CD14-positive monocyte (primary cell): Measurements from ENCODE around the gene FLOT2. TPM values are rescaled to one million over a fixed set of nuclear protein-coding genes. Genes with fewer than 3 reads are reported as not detected.
A peak's percentile ranks its signal among the peaks of the same experiment; 100 is the strongest.

Source experiments
- DNase-seq, 3 donors: peaks; one replicate each; pipeline ENCODE4 v3.0.0-alpha.2; 2011 to 2022
- H2AFZ ChIP-seq: 2 replicates; pipeline ENCODE4 v1.6.0; 2012; ENCODE audit warnings: mild to moderate bottlenecking, low read depth, low read length, inconsistent platforms; ENCODE audit not compliant: insufficient read depth, poor library complexity, severe bottlenecking
- H3K27ac ChIP-seq, 2 donors: 1 replicate in 1 of 2; 2 replicates in 1 of 2; pipeline ENCODE4 v1.5.1; 2012 to 2013; ENCODE audit warnings: low read length in 2 of 2, control low read depth in 1 of 2, inconsistent platforms in 1 of 2, low read depth in 1 of 2, mild to moderate bottlenecking in 1 of 2
- H3K27me3 ChIP-seq, 2 donors: one replicate each; pipeline versions ENCODE4 v1.6.0 to v1.6.1; 2011 to 2013; ENCODE audit warnings: low read length in 2 of 2; ENCODE audit not compliant: control insufficient read depth in 2 of 2, insufficient read depth in 2 of 2
- H3K36me3 ChIP-seq, 2 donors: replicated peaks in 1 of 2; 1 replicate in 1 of 2; 2 replicates in 1 of 2; pipeline versions ENCODE4 v1.5.1 to v1.6.1; 2012 to 2013; ENCODE audit warnings: low read length in 2 of 2, control low read depth in 1 of 2, inconsistent platforms in 1 of 2, mild to moderate bottlenecking in 1 of 2; ENCODE audit not compliant: insufficient read depth in 2 of 2, control insufficient read depth in 1 of 2
- H3K4me1 ChIP-seq, 2 donors: 1 replicate in 1 of 2; 2 replicates in 1 of 2; pipeline versions ENCODE4 v1.5.1 to v1.6.1; 2012 to 2013; ENCODE audit warnings: low read length in 2 of 2, control low read depth in 1 of 2, inconsistent platforms in 1 of 2, mild to moderate bottlenecking in 1 of 2, moderate library complexity in 1 of 2; ENCODE audit not compliant: insufficient read depth in 2 of 2, control insufficient read depth in 1 of 2
- H3K4me2 ChIP-seq: replicated peaks from 2 replicates; pipeline ENCODE3; 2012; ENCODE audit warnings: low read length, moderate library complexity, mild to moderate bottlenecking; ENCODE audit not compliant: poor library complexity, severe bottlenecking; ENCODE audit errors: extremely low read depth
- H3K4me3 ChIP-seq, 3 experiments: fragments of 200-600 bp in 1 of 3; sonication (generic) in 1 of 3; replicated peaks in 1 of 3; 1 replicate in 2 of 3; 2 replicates in 1 of 3; pipeline ENCODE4 v1.5.1; 2011 to 2013; ENCODE audit warnings: low read length in 3 of 3, mild to moderate bottlenecking in 3 of 3, control low read depth in 2 of 3, low read depth in 2 of 3, inconsistent platforms in 1 of 3, moderate library complexity in 1 of 3
- H3K79me2 ChIP-seq: 2 replicates; pipeline ENCODE4 v1.6.0; 2012; ENCODE audit warnings: mild to moderate bottlenecking, control low read depth, inconsistent platforms, low read length, moderate library complexity; ENCODE audit not compliant: insufficient read depth
- H3K9ac ChIP-seq: 2 replicates; pipeline ENCODE4 v1.6.0; 2017; ENCODE audit warnings: low read length, mild to moderate bottlenecking; ENCODE audit not compliant: insufficient read depth, poor library complexity, severe bottlenecking
- H3K9me3 ChIP-seq, 2 donors: replicated peaks in 1 of 2; 1 replicate in 1 of 2; 2 replicates in 1 of 2; pipeline versions ENCODE4 v1.5.1 to v1.6.1; 2012 to 2013; ENCODE audit warnings: low read length in 2 of 2, control low read depth in 1 of 2; ENCODE audit not compliant: control insufficient read depth in 1 of 2, insufficient read depth in 1 of 2
- H4K20me1 ChIP-seq: 2 replicates; pipeline ENCODE4 v1.6.0; 2012; ENCODE audit warnings: mild to moderate bottlenecking, low read length, control low read depth, moderate library complexity; ENCODE audit not compliant: insufficient read depth
- H3K27ac Mint-ChIP-seq, 7 donors: one replicate each; pipeline ENCODE4 v1.8.0; 2020; ENCODE audit warnings: mild to moderate bottlenecking in 7 of 7, mixed read lengths in 7 of 7, moderate library complexity in 6 of 7, inconsistent platforms in 2 of 7
- H3K27me3 Mint-ChIP-seq, 3 donors: one replicate each; pipeline ENCODE4 v1.8.0; 2021 to 2022; ENCODE audit warnings: low read depth in 3 of 3, mild to moderate bottlenecking in 3 of 3, mixed read lengths in 3 of 3, moderate library complexity in 3 of 3, inconsistent platforms in 1 of 3
- H3K36me3 Mint-ChIP-seq, 2 donors: one replicate each; pipeline ENCODE4 v1.8.0; 2020; ENCODE audit warnings: mixed read lengths in 2 of 2, inconsistent platforms in 1 of 2, mild to moderate bottlenecking in 1 of 2
- H3K4me1 Mint-ChIP-seq: one replicate; pipeline ENCODE4 v1.8.0; 2020; ENCODE audit warnings: mild to moderate bottlenecking, mixed read lengths
- H3K4me3 Mint-ChIP-seq, 2 donors: one replicate each; pipeline ENCODE4 v1.8.0; 2020; ENCODE audit warnings: mild to moderate bottlenecking in 2 of 2, mixed read lengths in 2 of 2, moderate library complexity in 1 of 2
- H3K9me3 Mint-ChIP-seq, 7 donors: one replicate each; pipeline ENCODE4 v1.8.0; 2020 to 2022; ENCODE audit warnings: mixed read lengths in 7 of 7, mild to moderate bottlenecking in 6 of 7, moderate library complexity in 6 of 7, inconsistent platforms in 2 of 7
- CTCF ChIP-seq: fragments of 200-600 bp; IDR thresholded peaks from one replicate; pipeline ENCODE4 v1.8.0; 2022; ENCODE audit warnings: antibody characterized with exemption, mild to moderate bottlenecking
- WGBS: methylation state at CpG from one replicate; pipeline ENCODE4 v1.1.5; 2013; ENCODE audit warnings: missing lambda C conversion rate; ENCODE audit not compliant: insufficient coverage; 5-methylcytosine and 5-hydroxymethylcytosine counted together
- intact Hi-C, 2 donors: fragments of 100-400 bp; cut with micrococcal nuclease; formaldehyde crosslinking; loops; one replicate each; pipeline versions ENCODE4 v1.15.0 to v1.15.1; 2023
- polyA plus RNA-seq, 3 donors: library from polyadenylated mRNA; depleted of rRNA in 1 of 3; unstranded in 2 of 3; stranded (reverse) in 1 of 3; fragments of 300-500 nt in 2 of 3; fragments of >200 nt in 1 of 3; fragmentation: Illumina TruSeq in 2 of 3; gene quantifications; 1 replicate in 2 of 3; 2 replicates in 1 of 3; pipeline ENCODE4 v1.2.3, GENCODE V29; 2012 to 2021

The FLOT2 gene
- polyA plus RNA-seq, 3 donors, result 138 to 271 (median 244) TPM

- Histone ChIP-seq H3K79me2 (peaks cover 21% of the 10 kb centered on the region), H3K27ac (peak within 1 kb of the TSS in 1 of 2 donors; percentile 67), H3K36me3 (peaks cover 23 to 25% of the 10 kb centered on the region in 2 donors), H3K4me3 (peak within 1 kb of the TSS; percentile 53 to 88 (median 63)), H3K4me1 (peaks cover 22 to 31% of the 10 kb centered on the region in 2 donors), H3K27me3 (no peaks in the 10 kb centered on the region), H3K9ac (peak within 1 kb of the TSS; percentile 71), H3K4me2 (peak within 1 kb of the TSS; percentile 98), H4K20me1 (peaks cover 27% of the 10 kb centered on the region), H3K9me3 (no peaks in the 10 kb centered on the region), H2AFZ (peak within 1 kb of the TSS; percentile 97)
- Mint-ChIP-seq H3K9me3 (peaks cover 0 to 2% (median 0%) of the 10 kb centered on the region in 7 donors), H3K36me3 (peaks cover 29 to 30% of the 10 kb centered on the region in 2 donors), H3K27me3 (peaks cover 1 to 10% (median 2%) of the 10 kb centered on the region in 3 donors), H3K4me1 (peaks cover 26% of the 10 kb centered on the region), H3K4me3 (peak within 1 kb of the TSS; percentile 90 to 96), H3K27ac (peak within 1 kb of the TSS; percentile 56 to 79 (median 64))
- DNase-seq, result peak; percentile 88 to 93 (median 89)
- peak; percentile 99 for TF ChIP-seq CTCF
- intact Hi-C loops, result loop anchor here (2.0 to 10.0 kb wide), 3 partner anchors 48 to 212 kb away; partner anchors contain the start of gene PHF12 (in 2 of the 2)
- WGBS, result 1% methylated on average over 54 of the region's 55 CpGs
Measured at GRCh38 chr17:28902819-28903545, 5.4 kb upstream of the FLOT2 start, which contains the start of gene DHRS13. TSS of gene DHRS13 (minus strand) at chr17:28903079. CDS start at chr17:28902944, 135 bp downstream.

- no peak for DNase-seq
- H3K36me3 Mint-ChIP-seq, result peaks cover 21% of the 10 kb centered on the region in 2 donors
- H4K20me1 ChIP-seq, result peaks cover 21% of the 10 kb centered on the region
- peak overlapping the region; percentile 97 for H2AFZ ChIP-seq
- H3K27ac Mint-ChIP-seq, result peak overlapping the region; percentile 5 to 79 (median 61)
- intact Hi-C loops, result loop anchor here (2.0 to 10.0 kb wide), 3 partner anchors 49 to 213 kb away; partner anchors contain the start of gene PHF12 (in 2 of the 2)
- H3K27me3 ChIP-seq, result no peaks in the 10 kb centered on the region
- H3K4me3 ChIP-seq, result peak overlapping the region; percentile 53 to 88 (median 63)
- peaks cover 26 to 36% of the 10 kb centered on the region in 2 donors for H3K4me1 ChIP-seq
- H3K27ac ChIP-seq, result peak overlapping the region in 1 of 2 donors; percentile 67
- peak overlapping the region; percentile 71 for H3K9ac ChIP-seq
- H3K36me3 ChIP-seq, result peaks cover 14 to 16% of the 10 kb centered on the region in 2 donors
- H3K4me2 ChIP-seq, result peak overlapping the region; percentile 98
- no peaks in the 10 kb centered on the region for H3K9me3 ChIP-seq
- WGBS, result 2% methylated on average over 61 of the region's 62 CpGs
- H3K4me3 Mint-ChIP-seq, result peak overlapping the region; percentile 90 to 96
- peaks cover 30% of the 10 kb centered on the region for H3K79me2 ChIP-seq
- peaks cover 29% of the 10 kb centered on the region for H3K4me1 Mint-ChIP-seq
- peaks cover 0 to 2% (median 0%) of the 10 kb centered on the region in 7 donors for H3K9me3 Mint-ChIP-seq
- H3K27me3 Mint-ChIP-seq, result peaks cover 1 to 10% (median 2%) of the 10 kb centered on the region in 3 donors
- TF ChIP-seq CTCF, result no peak
Measured at GRCh38 chr17:28901866-28902818, 4.6 kb upstream of the FLOT2 start.
